Suprapubic skin (tissue), 4 donors: ENCODE measurements around the gene RPUSD3.

ENCODE experiments used
- EP300 ChIP-seq: sonication (generic); formaldehyde crosslinking; IDR thresholded peaks from one replicate; pipeline ENCODE4 v1.6.1; 2017; ENCODE audit warnings: antibody characterized with exemption
- POLR2A ChIP-seq, 2 donors: fragments of 450-650 bp; IDR thresholded peaks; one replicate each; pipeline ENCODE4 v1.6.1; 2017; ENCODE audit warnings: antibody characterized with exemption in 2 of 2, mild to moderate bottlenecking in 2 of 2, moderate library complexity in 2 of 2
- POLR2AphosphoS5 ChIP-seq, 3 donors: sonication (generic); formaldehyde crosslinking; IDR thresholded peaks; one replicate each; pipeline ENCODE4 v1.6.1; 2017; ENCODE audit warnings: antibody characterized with exemption in 3 of 3
- TF ChIP-seq, protein P1 (sequence below), 2 donors: fragments of 200-600 bp in 1 of 2; fragments of 450-650 bp in 1 of 2; sonication (generic) in 1 of 2; IDR thresholded peaks; one replicate each; pipeline ENCODE4 v1.5.1; 2016 to 2019; ENCODE audit warnings: antibody characterized with exemption in 2 of 2, mild to moderate bottlenecking in 1 of 2, moderate library complexity in 1 of 2

DNA sequence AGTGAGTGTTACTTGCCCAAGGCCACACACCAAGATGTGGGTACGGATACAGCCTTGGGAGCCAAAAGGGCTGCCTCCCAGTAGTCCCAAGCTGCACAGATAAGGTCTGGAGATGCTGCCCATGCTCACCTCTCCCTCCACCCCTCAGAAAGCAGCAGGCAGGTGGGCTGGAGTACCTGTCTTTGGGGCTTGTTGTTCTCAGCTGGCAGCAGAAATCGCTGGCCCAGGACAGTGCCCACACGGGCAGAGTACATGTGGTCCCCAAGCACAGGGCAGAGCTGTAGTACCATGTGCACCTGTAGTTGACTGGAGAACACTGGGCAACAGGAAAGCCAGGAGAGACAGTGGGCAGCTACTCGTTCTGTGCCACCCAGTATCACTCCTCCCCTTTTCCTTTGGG lies 5.0 kb downstream of the RPUSD3 start:
- TF ChIP-seq, protein P1, sequence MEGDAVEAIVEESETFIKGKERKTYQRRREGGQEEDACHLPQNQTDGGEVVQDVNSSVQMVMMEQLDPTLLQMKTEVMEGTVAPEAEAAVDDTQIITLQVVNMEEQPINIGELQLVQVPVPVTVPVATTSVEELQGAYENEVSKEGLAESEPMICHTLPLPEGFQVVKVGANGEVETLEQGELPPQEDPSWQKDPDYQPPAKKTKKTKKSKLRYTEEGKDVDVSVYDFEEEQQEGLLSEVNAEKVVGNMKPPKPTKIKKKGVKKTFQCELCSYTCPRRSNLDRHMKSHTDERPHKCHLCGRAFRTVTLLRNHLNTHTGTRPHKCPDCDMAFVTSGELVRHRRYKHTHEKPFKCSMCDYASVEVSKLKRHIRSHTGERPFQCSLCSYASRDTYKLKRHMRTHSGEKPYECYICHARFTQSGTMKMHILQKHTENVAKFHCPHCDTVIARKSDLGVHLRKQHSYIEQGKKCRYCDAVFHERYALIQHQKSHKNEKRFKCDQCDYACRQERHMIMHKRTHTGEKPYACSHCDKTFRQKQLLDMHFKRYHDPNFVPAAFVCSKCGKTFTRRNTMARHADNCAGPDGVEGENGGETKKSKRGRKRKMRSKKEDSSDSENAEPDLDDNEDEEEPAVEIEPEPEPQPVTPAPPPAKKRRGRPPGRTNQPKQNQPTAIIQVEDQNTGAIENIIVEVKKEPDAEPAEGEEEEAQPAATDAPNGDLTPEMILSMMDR (IDR thresholded peaks at IDR 0.05): no peak
- TF ChIP-seq POLR2A (IDR thresholded peaks at IDR 0.05) (no peak), POLR2AphosphoS5 (IDR thresholded peaks at IDR 0.05) (no peak), EP300 (no peak)
